Activated CD8-positive, alpha-beta memory T cell treated with anti-CD3 and anti-CD28 coated beads, Interleukin-2, amount 50 U/mL, for 1 hour (primary cell): ENCODE results near the gene PGF.
A peak's percentile ranks its signal among the peaks of the same experiment; 100 is the strongest.

Experiments used
- DNase-seq: peaks from one replicate; pipeline ENCODE4 v3.0.0-alpha.2; 2020; ENCODE audit errors: extremely low read depth

Gene PGF

DNA sequence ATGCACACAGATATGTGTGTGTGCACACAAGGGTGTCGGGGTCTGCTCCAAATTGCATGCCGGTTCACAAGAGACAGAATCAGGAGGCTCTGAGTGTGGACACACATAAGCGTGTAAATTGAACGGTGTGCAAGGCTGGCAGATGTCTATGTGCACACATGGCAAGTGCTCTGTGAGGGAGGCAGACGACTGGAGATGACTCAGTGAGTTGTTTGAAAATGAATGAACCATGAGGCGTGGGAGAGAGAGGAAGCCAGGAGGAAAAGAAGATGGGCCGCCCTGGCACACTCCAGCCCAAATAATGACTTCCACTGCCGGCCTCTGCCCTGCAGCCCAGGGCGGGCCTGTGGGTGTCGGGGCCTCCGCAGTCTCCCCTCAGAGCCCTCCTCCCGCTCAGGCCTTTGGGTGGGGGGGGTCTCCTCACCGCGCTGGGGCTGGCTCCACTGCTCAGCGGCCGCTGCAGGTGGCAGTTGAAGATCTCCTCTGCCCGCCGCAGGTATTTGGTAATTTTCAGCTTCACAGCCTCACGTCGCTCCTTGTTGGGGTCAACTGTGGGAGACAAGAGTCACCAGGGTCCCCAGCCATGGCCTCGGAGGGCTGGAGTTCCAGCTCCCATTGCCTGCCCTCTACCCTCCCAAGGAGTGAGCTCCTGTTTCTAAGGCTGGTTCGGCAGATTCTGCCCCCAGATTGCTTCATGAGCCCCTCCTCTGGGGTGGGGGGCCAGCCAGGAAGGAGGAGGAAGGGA lies 35.8 kb downstream of the PGF start:
- no peak for DNase-seq

DNA sequence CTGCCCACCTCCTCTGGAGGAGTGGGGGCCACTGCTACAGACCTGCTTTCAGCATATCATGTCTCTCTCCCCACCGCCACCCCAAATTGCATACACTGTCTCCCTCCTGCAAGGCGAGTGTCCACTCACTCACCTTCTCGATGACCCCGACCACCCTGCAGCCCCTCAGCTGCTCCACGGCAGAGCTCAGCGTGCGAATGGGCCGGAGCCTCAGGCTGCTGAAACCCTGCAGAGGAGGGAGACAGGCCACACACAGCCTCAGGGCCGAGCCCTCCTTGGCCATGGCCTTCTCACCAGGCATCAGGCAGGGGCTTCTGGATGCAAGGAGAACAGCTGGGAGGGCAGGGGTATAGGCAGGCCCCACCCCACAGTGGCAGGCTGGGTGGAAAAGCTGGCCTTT lies 37.0 kb downstream of the PGF start:
- DNase-seq: no peak

DNA sequence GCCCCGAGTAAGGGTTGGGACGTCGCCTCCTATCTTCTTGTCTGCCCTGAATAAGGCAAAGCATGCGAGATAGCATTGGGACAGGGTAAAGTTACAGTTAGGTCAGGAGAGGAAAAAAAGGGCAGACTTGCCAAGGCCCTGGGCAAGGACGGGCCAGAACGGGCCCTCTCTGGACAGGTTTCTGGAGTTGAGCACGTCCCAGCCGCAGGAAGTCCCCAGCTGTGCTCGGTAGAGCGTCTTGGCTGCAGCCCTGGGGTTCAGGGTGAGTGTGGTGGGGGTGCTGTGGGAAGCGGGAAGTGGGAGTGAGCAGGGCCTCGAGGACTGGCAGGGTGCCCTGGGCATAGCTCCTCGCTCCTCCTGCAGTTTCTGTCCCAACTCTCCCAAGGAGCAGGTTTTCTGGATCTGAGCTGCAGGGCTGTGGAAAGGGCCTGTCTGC lies 37.7 kb downstream of the PGF start:
- no peak for DNase-seq

DNA sequence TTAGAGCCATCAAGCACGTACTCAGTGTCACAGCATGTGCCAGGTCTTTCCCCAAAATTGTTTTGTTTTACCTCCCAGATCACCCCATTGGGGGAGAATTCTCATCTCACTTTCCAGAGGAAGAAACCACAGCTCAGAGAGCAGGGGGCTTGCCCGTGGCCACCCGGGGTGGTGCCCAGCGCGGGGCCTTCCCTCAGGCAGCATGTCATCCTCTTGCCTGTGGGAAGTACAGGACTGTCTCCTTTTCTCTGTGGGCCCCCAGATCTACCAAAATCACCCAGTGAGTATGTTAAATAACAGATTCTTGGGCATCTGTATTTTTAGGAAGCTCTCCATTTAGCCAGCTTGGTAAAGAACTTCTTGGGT lies 38.2 kb downstream of the PGF start:
- no peak for DNase-seq

DNA sequence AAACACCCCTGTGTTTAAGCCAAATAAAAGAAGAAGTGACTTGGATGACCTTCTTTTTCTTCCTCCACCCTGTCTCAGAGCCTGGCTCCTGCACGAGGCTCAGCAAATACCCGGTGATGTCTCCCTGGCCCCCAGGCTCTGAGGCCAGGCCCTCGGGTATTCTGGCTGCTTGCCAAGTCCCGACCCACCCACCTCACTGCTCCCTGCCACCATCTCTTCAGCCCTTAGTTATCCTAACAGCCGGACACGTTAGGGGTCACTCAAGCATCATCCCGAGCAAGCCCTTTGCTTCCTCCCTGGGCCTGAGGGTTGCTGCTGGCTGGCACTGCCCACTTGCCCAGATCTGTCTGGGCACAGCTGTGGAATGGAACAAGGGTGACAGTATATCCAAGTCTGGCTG lies 39.6 kb downstream of the PGF start:
- no peak for DNase-seq

DNA sequence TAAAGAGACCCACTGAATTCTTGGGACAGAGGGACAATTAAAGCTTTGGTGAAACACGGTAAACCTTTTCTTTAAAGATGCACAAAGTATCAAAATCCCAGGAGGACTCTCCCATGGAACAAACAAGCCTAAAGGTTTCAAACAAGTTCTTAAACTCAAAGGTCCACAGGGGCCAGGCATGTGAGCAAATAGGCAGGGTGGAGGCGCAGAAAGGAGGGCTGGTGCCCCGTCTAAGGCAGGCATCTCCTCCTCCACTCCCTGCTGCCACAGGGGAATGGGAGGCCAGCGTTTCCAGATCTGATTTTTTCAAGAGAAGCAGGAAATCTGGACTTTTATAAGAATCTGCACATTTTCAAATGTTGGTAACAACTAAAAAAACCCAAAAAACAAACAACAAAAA lies 40.0 kb downstream of the PGF start:
- DNase-seq: no peak

DNA sequence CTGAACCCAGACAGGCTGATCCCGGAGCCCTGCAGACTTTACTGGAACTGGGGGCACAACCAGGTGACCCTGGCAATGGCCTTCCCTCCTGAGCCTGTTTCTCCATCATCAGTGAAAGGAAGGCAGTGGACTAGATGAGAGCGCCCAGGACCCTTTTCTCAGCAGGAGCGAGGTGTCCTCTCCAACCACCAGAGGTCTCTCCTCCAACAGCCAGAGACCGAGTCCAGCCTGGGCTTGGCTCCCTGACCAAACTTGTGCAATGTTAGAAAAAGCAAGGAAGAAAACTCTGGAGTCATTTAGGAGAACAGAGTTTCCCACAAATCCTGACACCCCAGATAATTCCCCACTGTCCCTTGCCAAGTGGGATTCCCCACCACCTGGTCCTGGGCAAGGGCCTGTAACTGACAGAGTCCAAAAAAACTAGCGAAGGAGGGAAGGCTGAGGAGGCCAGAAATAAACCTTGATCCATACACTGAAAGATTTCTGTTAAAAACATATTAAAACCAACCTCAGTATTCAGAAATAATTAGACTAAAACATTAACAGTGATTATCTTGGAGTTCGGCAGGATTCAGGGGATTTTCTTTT lies 41.3 kb downstream of the PGF start:
- DNase-seq: no peak

DNA sequence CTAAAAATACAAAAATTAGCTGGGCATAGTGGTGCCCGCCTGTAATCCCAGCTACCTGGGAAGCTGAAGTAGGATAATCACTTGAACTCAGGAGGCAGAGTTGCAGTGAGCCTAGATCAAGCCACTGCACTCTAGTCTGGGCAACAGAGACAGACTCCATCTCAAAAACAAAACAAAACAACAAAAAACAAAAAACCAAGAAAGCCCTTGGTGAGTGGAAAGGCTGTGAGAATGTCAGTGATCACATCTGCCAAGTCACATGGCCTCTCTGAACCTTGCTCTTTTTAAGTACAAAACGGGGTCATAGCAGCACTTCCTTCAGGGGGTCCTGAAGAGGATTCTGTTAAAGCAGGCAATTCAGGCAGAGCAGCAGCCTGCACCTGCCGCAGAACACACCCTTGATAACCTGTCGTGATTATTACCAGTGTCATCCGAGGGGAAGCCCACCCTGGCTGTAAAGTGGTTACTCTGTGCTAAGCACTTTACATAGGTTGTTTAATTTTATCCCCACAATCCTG lies 41.9 kb downstream of the PGF start:
- DNase-seq: no peak

DNA sequence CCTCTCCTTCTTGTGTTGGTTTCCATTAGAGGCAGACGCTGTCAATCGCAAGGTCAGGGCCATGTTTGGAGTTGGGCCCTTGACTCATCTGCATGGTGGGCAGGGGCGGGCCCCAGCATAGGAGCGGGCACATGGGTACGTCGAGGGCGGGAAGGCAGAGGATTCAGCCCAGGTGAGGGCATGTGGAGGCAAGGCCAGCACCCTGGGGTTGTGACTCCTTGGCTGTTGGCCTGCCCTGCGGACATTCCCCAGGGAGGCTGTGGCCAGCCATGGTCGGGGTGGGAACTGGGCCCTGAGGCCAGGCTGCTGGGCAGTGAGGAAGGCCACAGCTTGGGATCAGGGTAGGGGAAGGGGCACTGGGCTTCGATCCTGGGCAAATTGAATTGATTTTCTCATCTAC lies 42.6 kb downstream of the PGF start:
- no peak for DNase-seq

DNA sequence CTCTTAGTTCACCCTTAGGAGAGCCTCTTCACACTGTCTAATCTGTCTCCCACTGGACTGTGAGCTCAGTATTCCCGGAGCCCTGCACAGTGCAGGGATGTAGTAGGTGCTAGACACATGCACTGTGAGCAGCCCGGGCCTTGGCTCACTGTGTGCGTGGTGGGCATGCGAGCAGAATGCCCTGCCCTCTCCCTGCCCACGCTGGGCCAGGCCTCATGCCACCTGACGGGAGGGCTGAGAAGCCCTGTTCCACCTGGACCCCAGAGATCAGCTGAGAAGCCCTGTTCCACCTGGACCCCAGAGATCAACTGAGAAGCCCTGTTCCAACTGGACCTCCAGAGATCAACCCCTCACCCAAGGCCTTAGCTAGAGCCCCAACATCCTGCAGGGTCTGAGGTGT lies 43.3 kb downstream of the PGF start:
- no peak for DNase-seq

DNA sequence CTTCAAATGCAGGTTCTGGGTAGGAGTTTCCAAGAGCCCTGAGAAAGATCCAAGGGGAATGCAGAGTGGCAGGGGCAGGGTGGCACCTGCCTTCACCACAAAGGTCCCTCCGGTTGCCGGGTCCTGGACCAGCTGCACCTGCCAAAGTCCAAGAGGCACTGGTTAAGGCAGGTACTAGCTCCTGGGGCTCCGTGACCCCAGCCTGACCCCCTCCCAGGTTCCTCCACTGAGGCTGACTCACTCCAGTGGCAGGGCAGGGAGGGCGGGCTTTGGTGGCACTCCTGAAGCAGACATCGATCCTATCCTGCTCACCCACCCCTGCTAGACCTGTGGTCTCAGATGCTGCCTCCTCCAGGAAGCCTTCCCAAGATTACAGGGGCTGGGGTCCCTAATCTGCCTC lies 43.7 kb downstream of the PGF start:
- no peak for DNase-seq

DNA sequence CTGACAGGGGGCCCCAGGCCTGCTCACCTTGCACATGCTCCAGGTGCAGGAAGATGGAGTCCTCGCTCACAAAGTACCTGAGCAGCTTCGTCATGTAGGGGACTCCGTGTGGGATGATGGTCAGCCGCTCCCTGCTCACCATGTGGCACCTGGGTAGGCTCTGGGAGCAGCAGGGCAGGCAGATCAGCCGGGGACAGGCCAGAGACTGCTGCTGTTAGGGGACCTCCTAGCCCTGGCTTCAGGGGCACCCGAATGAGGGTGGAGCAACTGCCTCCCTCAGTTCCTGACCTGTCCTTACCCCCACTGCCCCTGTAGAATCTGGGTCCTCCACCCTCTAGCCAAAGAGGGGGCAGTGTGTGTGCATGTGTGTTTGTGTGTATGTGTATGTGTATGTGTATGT lies 44.2 kb downstream of the PGF start:
- no peak for DNase-seq

DNA sequence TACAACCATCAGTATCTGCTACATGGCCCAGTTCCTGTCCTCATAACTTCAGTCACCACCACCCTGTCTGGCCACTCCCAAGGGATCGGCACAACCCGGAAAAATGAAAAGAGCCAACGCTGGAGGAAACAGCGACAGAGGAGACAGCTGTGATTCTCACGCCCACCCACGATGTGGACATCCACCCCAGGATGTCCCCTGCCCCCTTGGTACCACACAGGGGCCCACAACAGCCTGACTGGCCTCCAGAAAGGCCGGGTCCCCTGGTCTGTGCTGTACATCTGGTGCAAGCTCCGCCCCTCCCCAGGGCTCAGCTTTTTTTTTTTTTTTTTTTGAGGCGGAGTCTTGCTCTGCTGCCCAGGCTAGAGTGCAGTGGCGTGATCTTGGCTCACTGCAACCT lies 44.8 kb downstream of the PGF start:
- DNase-seq: no peak

DNA sequence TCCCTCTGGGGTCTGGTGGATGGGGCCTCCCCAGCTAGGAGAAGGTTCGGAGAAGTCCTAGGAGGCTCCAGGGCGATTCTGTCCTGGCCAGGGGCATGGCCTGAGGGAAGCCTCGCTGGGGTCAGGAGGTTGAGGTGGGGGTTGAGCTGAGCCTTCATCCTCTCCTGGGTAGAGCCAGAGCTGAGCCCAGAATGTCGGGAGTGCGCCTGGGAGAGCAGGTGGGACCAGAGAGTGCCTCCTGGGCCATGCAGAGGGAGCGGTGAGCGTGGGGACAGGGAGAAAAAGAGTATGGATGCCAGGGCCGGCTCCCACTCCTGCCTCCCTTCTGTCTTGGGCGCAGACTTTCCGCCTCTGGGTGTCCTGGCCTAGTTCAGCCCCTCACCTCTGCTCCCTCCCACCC lies 45.5 kb downstream of the PGF start:
- no peak for DNase-seq

DNA sequence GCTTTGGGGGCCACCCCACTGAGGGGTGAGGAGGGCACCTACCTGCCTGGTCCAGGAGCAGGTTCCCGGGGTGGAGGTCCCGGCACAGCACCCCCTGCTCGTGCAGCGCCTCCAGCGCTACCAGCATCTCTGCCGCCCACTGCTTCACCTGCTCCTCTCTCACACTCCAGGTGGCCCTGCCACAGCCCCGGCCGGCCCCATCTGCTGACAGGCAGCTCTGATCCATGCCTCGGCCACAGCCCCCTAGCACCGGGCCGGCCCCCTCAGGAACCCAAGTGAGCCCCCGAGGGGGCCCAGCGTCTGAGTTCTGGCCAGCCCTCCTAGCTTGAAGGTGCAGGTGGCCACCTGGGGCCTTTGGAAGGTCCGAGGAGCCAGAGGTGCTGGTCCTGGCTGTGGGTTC lies 45.9 kb downstream of the PGF start:
- no peak for DNase-seq

DNA sequence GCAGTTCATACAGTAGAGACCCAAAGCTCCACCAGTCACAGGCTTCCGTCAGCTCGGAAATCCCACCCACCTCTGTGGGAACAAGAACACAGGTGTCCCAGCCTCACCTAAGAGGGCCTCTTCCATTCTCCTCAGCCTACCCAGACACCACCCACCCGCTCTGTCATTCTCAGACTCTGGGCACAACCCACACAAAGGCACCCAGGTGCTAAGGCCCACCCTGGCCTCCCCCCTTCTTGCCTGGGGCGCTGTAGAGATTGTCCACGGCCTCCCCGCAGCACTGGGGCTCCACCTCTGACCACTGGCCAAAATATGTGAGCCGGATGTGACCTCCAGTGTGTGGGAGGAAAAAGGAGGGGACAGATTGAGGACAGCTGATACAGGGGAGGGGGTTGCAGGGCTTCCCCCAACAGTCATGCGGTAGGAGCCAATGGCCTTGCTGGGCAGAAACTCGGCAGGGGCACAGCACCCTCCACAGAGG lies 46.5 kb downstream of the PGF start:
- no peak for DNase-seq

DNA sequence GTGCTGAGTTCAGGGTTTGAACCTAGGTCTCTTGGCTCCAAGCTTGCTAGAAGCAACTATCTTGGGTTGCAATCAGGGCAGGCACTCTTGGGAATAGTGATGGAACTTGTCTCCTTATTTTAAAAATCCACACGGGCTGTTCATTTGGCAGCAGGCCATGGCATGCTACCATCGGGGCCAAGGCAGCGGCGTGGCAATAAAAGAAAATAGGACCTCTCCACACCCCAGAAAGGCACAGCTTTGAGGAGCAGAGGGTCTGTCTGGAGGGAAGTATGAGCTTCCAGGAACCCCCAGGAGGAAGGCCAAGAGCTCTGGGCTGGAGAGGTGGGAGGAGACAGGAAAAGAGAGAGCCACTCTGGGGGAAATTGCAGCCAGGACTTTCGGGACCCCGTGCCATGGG lies 47.7 kb downstream of the PGF start:
- DNase-seq: no peak

DNA sequence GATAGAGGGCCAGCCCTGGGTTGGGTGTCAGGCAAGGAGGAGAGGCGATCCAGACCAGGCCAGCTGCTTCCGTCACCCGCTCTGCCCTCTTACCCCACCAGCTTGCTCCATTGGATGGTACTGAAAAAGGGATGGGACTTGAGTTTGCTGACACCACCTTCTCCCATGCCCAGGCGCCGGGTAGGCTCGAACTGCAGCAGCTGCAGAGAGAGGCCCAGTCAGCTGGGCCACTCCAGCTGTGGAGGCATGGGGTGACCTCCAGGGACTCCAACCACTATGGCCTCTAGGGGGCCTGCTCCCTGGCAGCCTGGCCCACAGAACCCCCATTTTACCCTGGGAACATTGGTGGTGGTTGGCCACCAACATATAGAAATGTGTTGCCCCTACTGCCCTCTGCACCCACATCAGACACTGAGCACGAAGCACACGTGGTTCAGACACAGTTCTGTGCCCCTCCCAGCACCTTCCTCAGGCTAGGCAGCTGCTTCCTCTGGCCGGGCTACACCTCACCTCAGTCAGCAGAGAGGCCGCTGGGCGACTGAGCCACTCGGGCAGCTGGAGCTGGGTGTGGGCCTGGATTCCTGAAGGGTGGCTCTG lies 48.4 kb downstream of the PGF start:
- DNase-seq: no peak

DNA sequence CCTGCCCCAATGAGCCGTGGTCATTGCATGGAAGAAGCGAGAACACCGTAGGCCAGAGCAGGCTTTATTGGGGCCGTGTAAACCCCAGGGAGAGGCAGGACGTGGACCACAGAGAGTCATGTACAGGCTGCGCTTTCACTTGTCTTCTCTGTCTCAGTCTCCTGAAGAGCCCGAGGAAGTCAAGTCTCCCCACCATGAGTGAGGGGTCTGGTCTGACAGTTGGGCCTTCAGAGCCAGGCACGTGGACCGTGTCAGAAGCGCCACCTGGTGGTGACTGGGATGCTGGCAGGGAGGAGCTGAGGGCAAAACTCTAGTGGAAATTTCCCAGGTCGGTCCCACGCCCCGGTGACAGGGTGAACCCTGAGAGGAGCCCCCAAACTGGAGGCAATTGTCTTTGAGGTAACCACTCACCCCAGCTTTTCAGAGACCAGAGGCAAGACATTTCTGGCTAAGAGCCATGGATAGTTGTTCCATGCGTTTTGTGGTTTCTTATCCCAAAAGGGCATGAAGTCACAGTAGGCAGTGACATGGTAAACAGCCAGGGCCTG lies 49.7 kb downstream of the PGF start:
- peak; percentile 63 for DNase-seq

DNA sequence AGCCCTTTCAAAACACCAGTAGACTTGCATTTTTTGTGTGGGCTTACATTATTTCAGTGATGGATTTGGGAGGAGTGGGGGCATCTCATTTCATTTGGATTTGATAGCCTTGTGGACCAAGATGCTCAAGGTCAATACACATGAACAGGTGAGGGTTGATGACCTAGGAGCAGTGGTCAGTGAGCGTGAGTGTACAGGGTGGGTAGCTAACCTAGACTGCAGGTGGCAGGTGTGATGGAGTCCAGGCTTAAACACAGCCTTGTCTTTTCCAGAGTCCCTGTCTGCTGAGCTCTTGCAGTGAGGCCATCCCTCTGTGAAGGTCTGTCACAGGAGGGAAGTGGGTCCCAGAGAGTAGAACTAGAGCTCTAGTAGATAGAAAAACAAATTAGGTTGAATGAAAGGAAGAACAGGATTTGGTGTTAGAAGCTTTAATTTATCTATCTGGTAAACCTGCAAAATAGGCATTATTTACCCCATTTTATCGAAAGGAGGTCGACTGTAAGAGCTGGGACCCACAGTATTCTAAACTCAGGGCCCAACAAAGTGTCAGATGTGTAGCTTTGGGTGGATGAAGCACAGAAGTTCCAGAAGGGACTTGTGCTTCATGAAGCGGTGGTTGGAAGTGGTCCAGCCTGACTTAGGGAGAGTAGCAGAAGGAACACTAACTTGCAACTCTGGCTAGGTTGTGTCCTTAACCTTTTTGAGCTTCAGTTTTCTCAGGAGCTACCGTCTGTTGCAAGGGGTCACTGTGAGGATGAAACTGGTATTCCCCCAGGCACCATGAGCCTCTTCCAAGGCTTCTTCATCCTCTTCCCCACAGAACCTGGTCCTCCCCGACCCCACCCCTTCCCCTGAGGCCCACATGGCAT lies 50.5 kb downstream of the PGF start:
- DNase-seq: no peak

DNA sequence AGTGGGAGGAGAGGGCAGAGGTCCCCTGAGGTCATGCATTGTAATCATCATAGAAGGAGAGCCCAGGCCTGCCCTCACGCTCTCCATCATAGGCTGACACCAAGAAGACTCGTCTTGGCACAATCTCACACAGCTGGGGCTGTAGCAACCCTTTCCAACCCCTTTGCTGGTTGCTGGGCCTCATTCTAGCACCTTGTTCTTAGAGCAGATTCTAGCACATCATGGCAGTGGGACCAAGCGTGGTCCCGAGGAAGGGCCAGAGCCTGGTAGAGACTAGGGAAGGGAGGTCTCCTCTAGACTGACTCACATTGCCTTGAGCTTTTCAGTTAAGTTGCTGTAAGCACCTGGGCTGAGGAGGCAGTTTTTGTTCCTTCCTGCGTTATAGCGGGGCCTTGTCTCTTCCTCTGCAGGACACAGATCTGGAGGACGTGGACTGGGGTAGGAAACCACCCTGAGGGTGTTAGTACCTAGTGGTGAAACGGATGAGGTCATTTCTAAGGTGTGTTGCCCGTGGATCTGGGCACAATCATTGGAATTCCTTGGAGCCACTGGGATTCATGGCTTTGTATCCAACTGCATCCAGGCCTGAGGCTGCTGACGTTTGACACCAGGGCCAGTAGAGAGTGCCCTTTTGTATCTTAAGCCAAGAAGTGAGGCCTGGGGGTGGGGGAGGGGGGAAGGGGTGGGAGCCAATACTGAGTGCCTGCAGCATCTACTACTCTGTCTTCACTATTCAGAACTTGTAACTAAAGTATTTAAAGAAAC lies 52.3 kb downstream of the PGF start:
- DNase-seq: no peak
